DOHH2 (cell line): ENCODE results near the gene SPATA33.

ENCODE experiments used
- EZH2phosphoT487 ChIP-seq: fragments of 200-600 bp; sonication (generic); IDR thresholded peaks from 2 replicates; pipeline ENCODE4 v1.6.1; 2017; ENCODE audit warnings: borderline replicate concordance, mild to moderate bottlenecking, antibody characterized with exemption, low read length, moderate library complexity, mixed read lengths
- TF ChIP-seq, protein P1 (sequence below): fragments of 200-600 bp; sonication (generic); IDR thresholded peaks from one replicate; pipeline ENCODE4 v1.5.1; 2014; ENCODE audit warnings: antibody characterized with exemption, mild to moderate bottlenecking, low read depth, low read length; ENCODE audit not compliant: poor library complexity, severe bottlenecking

DNA sequence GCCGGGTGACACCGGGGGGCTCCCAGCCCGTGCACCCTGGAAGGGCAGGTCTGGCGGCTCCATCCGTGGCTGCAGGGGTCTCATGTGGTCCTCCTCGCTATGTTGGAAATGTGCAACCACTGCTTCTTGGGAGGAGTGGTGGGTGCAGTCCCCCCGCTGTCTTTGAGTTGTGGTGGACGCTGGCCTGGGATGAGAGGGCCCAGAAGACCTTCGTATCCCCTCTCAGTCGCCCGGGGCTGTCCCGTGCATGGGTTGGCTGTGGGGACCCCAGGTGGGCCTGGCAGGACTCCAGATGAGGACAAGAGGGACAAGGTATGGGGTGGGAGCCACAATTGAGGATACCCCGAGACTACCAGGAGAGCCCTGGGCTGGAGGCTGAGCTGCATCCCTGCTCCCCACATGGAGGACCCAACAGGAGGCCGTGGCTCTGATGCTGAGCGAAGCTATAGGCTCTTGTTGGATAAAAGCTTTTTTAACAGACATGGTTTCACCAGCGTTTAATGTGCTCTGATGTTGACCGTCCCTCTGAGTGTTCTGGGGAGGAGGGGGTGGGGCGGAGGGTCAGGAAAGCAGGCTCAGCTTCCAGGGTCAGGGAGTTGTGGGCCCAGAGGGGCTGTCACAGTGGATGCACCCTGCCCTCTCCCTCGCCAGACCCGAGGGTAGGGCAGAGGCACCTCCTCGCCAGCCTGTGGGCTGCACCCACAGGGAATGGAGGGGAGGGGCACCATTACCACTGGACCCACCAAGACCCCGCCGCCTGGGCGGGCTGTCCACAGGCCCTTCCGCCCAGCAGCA is 38.4 kb downstream of the SPATA33 start:
- TF ChIP-seq, protein P1, sequence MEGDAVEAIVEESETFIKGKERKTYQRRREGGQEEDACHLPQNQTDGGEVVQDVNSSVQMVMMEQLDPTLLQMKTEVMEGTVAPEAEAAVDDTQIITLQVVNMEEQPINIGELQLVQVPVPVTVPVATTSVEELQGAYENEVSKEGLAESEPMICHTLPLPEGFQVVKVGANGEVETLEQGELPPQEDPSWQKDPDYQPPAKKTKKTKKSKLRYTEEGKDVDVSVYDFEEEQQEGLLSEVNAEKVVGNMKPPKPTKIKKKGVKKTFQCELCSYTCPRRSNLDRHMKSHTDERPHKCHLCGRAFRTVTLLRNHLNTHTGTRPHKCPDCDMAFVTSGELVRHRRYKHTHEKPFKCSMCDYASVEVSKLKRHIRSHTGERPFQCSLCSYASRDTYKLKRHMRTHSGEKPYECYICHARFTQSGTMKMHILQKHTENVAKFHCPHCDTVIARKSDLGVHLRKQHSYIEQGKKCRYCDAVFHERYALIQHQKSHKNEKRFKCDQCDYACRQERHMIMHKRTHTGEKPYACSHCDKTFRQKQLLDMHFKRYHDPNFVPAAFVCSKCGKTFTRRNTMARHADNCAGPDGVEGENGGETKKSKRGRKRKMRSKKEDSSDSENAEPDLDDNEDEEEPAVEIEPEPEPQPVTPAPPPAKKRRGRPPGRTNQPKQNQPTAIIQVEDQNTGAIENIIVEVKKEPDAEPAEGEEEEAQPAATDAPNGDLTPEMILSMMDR, result no peak
- no peak for TF ChIP-seq EZH2phosphoT487
